Ascending aorta (tissue), 2 donors: Measurements from ENCODE around the gene PPP2CA. TPM values are rescaled to one million over a fixed set of nuclear protein-coding genes. Genes with fewer than 3 reads are reported as not detected.

ENCODE experiments used
- DNase-seq, 2 donors: peaks; one replicate each; pipeline ENCODE4 v3.0.0-alpha.2; 2019; ENCODE audit warnings: low spot score in 2 of 2
- H3K27ac ChIP-seq, 2 donors: fragments of 200-600 bp; sonication (generic); one replicate each; pipeline ENCODE4 v1.5.1; 2016 to 2017; ENCODE audit warnings: mild to moderate bottlenecking in 1 of 2
- H3K27me3 ChIP-seq: fragments of 200-600 bp; sonication (generic); one replicate; pipeline ENCODE4 v1.5.1; 2017
- H3K36me3 ChIP-seq, 2 donors: fragments of 200-600 bp; sonication (generic); one replicate each; pipeline ENCODE4 v1.5.1; 2016
- H3K4me1 ChIP-seq, 2 donors: fragments of 200-600 bp; sonication (generic); one replicate each; pipeline ENCODE4 v1.5.1; 2016 to 2017; ENCODE audit warnings: mild to moderate bottlenecking in 1 of 2
- H3K4me3 ChIP-seq, 2 donors: fragments of 200-600 bp; sonication (generic); one replicate each; pipeline ENCODE4 v1.5.1; 2016 to 2017; ENCODE audit warnings: mild to moderate bottlenecking in 1 of 2
- H3K9me3 ChIP-seq, 2 donors: fragments of 200-600 bp; sonication (generic); one replicate each; pipeline ENCODE4 v1.5.1; 2016
- CTCF ChIP-seq, 3 experiments: fragments of 200-600 bp in 2 of 3; fragments of 450-650 bp in 1 of 3; sonication (generic) in 2 of 3; IDR thresholded peaks; one replicate each; pipeline ENCODE4 v1.5.1; 2016 to 2019; ENCODE audit warnings: antibody characterized with exemption in 3 of 3, mild to moderate bottlenecking in 1 of 3, moderate library complexity in 1 of 3
- intact Hi-C: fragments of 100-400 bp; cut with DNase I; formaldehyde crosslinking; loops from one replicate; pipeline ENCODE4 v1.15.1; 2023
- total RNA-seq: library from RNA; depleted of rRNA; stranded (reverse); fragments of >200 nt; gene quantifications from one replicate; pipeline ENCODE4 v1.1.0, GENCODE V29; 2016

PPP2CA gene
- total RNA-seq, 1 donor from 2014 or later, result 26.2 TPM

- intact Hi-C loops, result no loop called here
Observed at GRCh38 chr5:134195666-134196065, 30.2 kb downstream of the PPP2CA start.

GRCh38 chr5:134189031-134189430 is 36.8 kb downstream of the PPP2CA start:
- Histone ChIP-seq H3K27me3 (no peaks in the 10 kb centered on the region), H3K36me3 (no peaks in the 10 kb centered on the region), H3K27ac (no peak overlapping the region), H3K4me3 (no peak overlapping the region), H3K4me1 (no peaks in the 10 kb centered on the region), H3K9me3 (no peaks in the 10 kb centered on the region)
- intact Hi-C loops, result no loop called here
- DNase-seq, result no peak
- no peak for TF ChIP-seq CTCF (IDR thresholded peaks at IDR 0.05)

More at GRCh38 chr5:134195666-134196065, 30.2 kb downstream of the PPP2CA start:
- no peak for TF ChIP-seq CTCF (IDR thresholded peaks at IDR 0.05)
- no peak overlapping the region for H3K4me3 ChIP-seq
- H3K9me3 ChIP-seq, result no peaks in the 10 kb centered on the region
- no peaks in the 10 kb centered on the region for H3K4me1 ChIP-seq
- no peak overlapping the region for H3K27ac ChIP-seq
- H3K36me3 ChIP-seq, result peaks cover 52 to 55% of the 10 kb centered on the region in 2 donors
- no peak for DNase-seq
- H3K27me3 ChIP-seq, result no peaks in the 10 kb centered on the region

GRCh38 chr5:134188092-134188491 is 37.8 kb downstream of the PPP2CA start:
- H3K36me3 ChIP-seq, result no peaks in the 10 kb centered on the region
- intact Hi-C loops, result no loop called here
- no peaks in the 10 kb centered on the region for H3K9me3 ChIP-seq
- no peak for TF ChIP-seq CTCF (IDR thresholded peaks at IDR 0.05)
- H3K27ac ChIP-seq, result no peak overlapping the region
- H3K4me1 ChIP-seq, result no peaks in the 10 kb centered on the region
- H3K27me3 ChIP-seq, result no peaks in the 10 kb centered on the region
- no peak for DNase-seq
- H3K4me3 ChIP-seq, result no peak overlapping the region

GRCh38 chr5:134184155-134185135 is 41.4 kb downstream of the PPP2CA start:
- intact Hi-C loops, result loop anchor here (1.0 to 5.0 kb wide), 3 partner anchors 42 to 403 kb away; partner anchors contain the start of gene PPP2CA
- no peaks in the 10 kb centered on the region for H3K9me3 ChIP-seq
- H3K27me3 ChIP-seq, result no peaks in the 10 kb centered on the region
- no peaks in the 10 kb centered on the region for H3K36me3 ChIP-seq
- H3K4me3 ChIP-seq, result no peak overlapping the region
- peak in 1 of 2 donors; percentile 72 for DNase-seq
- H3K4me1 ChIP-seq, result no peaks in the 10 kb centered on the region
- TF ChIP-seq CTCF (IDR thresholded peaks at IDR 0.05), result peak; percentile 78 to 87 (median 87)
- H3K27ac ChIP-seq, result no peak overlapping the region

GRCh38 chr5:134183481-134183880 is 42.4 kb downstream of the PPP2CA start:
- TF ChIP-seq CTCF (IDR thresholded peaks at IDR 0.05), result no peak
- intact Hi-C loops, result loop anchor here (5.0 kb wide), 1 partner anchor 404 kb away; no protein-coding TSS in a partner anchor
- no peak overlapping the region for H3K27ac ChIP-seq

More at GRCh38 chr5:134183481-134183880, 42.4 kb downstream of the PPP2CA start:
- Histone ChIP-seq H3K4me3 (no peak overlapping the region), H3K9me3 (no peaks in the 10 kb centered on the region), H3K4me1 (no peaks in the 10 kb centered on the region), H3K36me3 (no peaks in the 10 kb centered on the region), H3K27me3 (no peaks in the 10 kb centered on the region)
- no peak for DNase-seq
